ENCODE data around the gene IYD.

IYD gene

GRCh38 chr6:150413198-150413597, 44.4 kb downstream of the IYD start:
- Histone ChIP-seq H3K9me2 (replicated peaks; ENCODE audit: low read depth, low read length) (no peaks in the 10 kb centered on the region), H3K9me3 (ENCODE audit: insufficient read depth, low read depth, low read length) (no peaks in the 10 kb centered on the region), H3K4me3 (ENCODE audit: low read length, poor library complexity, severe bottlenecking) (no peak overlapping the region), H3K27me3 (ENCODE audit: insufficient read depth, low read length, poor library complexity, severe bottlenecking) (no peaks in the 10 kb centered on the region), H3K9ac (ENCODE audit: low read depth, low read length, poor library complexity, severe bottlenecking) (no peak overlapping the region), H3K4me2 (ENCODE audit: low read depth, low read length, poor library complexity, severe bottlenecking) (no peak overlapping the region), H3K79me2 (ENCODE audit: insufficient read depth, low read length) (no peaks in the 10 kb centered on the region), H3K36me3 (ENCODE audit: insufficient read depth, low read length) (no peaks in the 10 kb centered on the region), H4K20me1 (ENCODE audit: insufficient read depth, low read length, poor library complexity, severe bottlenecking) (no peaks in the 10 kb centered on the region), H3F3A (ENCODE audit: low read depth) (no peaks in the 10 kb centered on the region), H2AFZ (ENCODE audit: low read length) (no peak overlapping the region), H3K4me1 (ENCODE audit: insufficient read depth, low read length, poor library complexity, severe bottlenecking) (no peaks in the 10 kb centered on the region)
- TF ChIP-seq EZH2phosphoT487 (IDR thresholded peaks at IDR 0.05; ENCODE audit: borderline replicate concordance) (no peak), CTCF (conservative IDR thresholded peaks at IDR 0.05; ENCODE audit: low read length) (no peak)

GRCh38 chr6:150413781-150414281, 45.0 kb downstream of the IYD start:
- no peaks in the 10 kb centered on the region for H3K9me2 ChIP-seq (replicated peaks; ENCODE audit: low read depth, low read length)
- H4K20me1 ChIP-seq (ENCODE audit: insufficient read depth, low read length, poor library complexity, severe bottlenecking) = no peaks in the 10 kb centered on the region
- no peaks in the 10 kb centered on the region for H3K9me3 ChIP-seq (ENCODE audit: insufficient read depth, low read depth, low read length)
- no peak overlapping the region for H3K9ac ChIP-seq (ENCODE audit: low read depth, low read length, poor library complexity, severe bottlenecking)
- no peak overlapping the region for H3K4me2 ChIP-seq (ENCODE audit: low read depth, low read length, poor library complexity, severe bottlenecking)
- H3K4me3 ChIP-seq (ENCODE audit: low read length, poor library complexity, severe bottlenecking) = no peak overlapping the region
- peaks cover 5% of the 10 kb centered on the region for H3K4me1 ChIP-seq (ENCODE audit: insufficient read depth, low read length, poor library complexity, severe bottlenecking)
- no peaks in the 10 kb centered on the region for H3K36me3 ChIP-seq (ENCODE audit: insufficient read depth, low read length)
- H3F3A ChIP-seq (ENCODE audit: low read depth) = no peaks in the 10 kb centered on the region
- no peak overlapping the region for H2AFZ ChIP-seq (ENCODE audit: low read length)
- no peaks in the 10 kb centered on the region for H3K79me2 ChIP-seq (ENCODE audit: insufficient read depth, low read length)
- no peak for TF ChIP-seq CTCF (conservative IDR thresholded peaks at IDR 0.05; ENCODE audit: low read length)
- no peaks in the 10 kb centered on the region for H3K27me3 ChIP-seq (ENCODE audit: insufficient read depth, low read length, poor library complexity, severe bottlenecking)

- Histone ChIP-seq H3K9ac (ENCODE audit: low read depth, low read length, poor library complexity, severe bottlenecking) (no peak overlapping the region), H3K27me3 (ENCODE audit: insufficient read depth, low read length, poor library complexity, severe bottlenecking) (no peaks in the 10 kb centered on the region), H2AFZ (ENCODE audit: low read length) (no peak overlapping the region), H3K36me3 (ENCODE audit: insufficient read depth, low read length) (no peaks in the 10 kb centered on the region), H4K20me1 (ENCODE audit: insufficient read depth, low read length, poor library complexity, severe bottlenecking) (no peaks in the 10 kb centered on the region), H3K4me2 (ENCODE audit: low read depth, low read length, poor library complexity, severe bottlenecking) (no peak overlapping the region), H3K4me1 (ENCODE audit: insufficient read depth, low read length, poor library complexity, severe bottlenecking) (peaks cover 5% of the 10 kb centered on the region), H3K4me3 (ENCODE audit: low read length, poor library complexity, severe bottlenecking) (no peak overlapping the region), H3K9me3 (ENCODE audit: insufficient read depth, low read depth, low read length) (no peaks in the 10 kb centered on the region), H3F3A (ENCODE audit: low read depth) (no peaks in the 10 kb centered on the region), H3K79me2 (ENCODE audit: insufficient read depth, low read length) (no peaks in the 10 kb centered on the region), H3K9me2 (replicated peaks; ENCODE audit: low read depth, low read length) (no peaks in the 10 kb centered on the region)
- no peak for TF ChIP-seq CTCF (conservative IDR thresholded peaks at IDR 0.05; ENCODE audit: low read length)
- TF ChIP-seq EZH2phosphoT487 (IDR thresholded peaks at IDR 0.05; ENCODE audit: borderline replicate concordance) = no peak
Observed at GRCh38 chr6:150416128-150416527, 47.3 kb downstream of the IYD start.

Data from Loucy (cell line).